ENCODE results near the gene RNF214.

The RNF214 gene

DNA sequence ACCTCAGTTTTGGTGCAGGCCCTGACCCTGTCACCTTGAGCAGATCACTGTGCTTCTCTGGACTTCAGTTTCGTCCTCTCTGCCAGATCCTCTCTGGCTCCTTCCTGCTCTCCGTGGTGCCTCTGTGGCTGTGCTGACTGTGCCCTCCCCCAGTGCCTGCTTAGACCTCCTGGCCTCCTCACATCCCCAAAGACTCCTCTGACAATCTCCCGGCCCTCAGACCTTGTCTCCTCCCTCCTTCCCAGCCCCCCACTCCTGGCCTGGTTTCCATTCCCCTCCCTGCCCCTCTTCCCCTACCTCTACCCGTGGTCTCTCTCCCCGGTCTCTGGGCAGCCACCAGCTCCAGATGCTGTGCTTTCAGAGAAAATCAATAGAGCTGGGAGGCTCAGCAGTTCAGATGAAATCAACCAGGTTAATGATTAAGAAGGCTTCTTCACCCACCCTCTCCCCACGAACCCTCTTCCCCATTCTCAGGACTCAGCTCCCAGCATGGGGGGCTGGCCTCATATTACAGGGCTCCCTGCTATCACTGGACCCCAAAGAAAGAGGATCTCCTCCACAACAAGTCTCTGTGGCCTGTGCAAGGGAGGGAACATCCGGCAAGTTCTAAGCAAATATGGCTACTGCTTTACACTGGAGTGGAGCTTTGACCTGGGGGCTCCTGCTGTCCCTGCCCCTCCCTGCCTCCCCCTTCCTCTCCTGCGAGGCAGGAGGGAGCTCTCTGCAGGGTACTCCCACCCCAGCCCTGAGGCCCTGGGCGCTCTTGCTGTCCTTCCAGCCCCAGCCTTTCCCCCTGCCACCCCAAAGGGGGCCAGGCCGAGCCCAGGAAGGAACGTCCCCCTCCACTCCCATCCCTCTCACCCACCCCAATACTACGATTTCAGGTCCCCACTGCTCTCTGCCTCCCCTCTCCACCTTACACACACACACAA, 67.1 kb downstream of the RNF214 start:
- no peak; the same call in 2 of the 3 replicates for ATAC-seq
- TF ChIP-seq OSR1 (CRISPR knock-in tag; IDR thresholded peaks at IDR 0.05) (no peak), ZNF70 (CRISPR knock-in tag; IDR thresholded peaks at IDR 0.05) (no peak), ESRRG (CRISPR knock-in tag; IDR thresholded peaks at IDR 0.05) (no peak), TCF4 (CRISPR knock-in tag; IDR thresholded peaks at IDR 0.05; ENCODE audit: borderline replicate concordance) (no peak), ISL1 (CRISPR knock-in tag; IDR thresholded peaks at IDR 0.05) (no peak), ZC3H10 (CRISPR knock-in tag; IDR thresholded peaks at IDR 0.05) (no peak), ZNF8 (CRISPR knock-in tag; IDR thresholded peaks at IDR 0.05) (no peak), POU6F1 (CRISPR knock-in tag; IDR thresholded peaks at IDR 0.05; ENCODE audit: borderline replicate concordance, low read depth) (no peak), ZNF565 (CRISPR knock-in tag; conservative IDR thresholded peaks at IDR 0.05; ENCODE audit: low read depth) (no peak), ZFP3 (CRISPR knock-in tag; IDR thresholded peaks at IDR 0.05) (no peak), SNAI2 (CRISPR knock-in tag; IDR thresholded peaks at IDR 0.05) (no peak), CREB5 (CRISPR knock-in tag; IDR thresholded peaks at IDR 0.05; ENCODE audit: low read depth) (no peak), PATZ1 (CRISPR knock-in tag; IDR thresholded peaks at IDR 0.05; ENCODE audit: borderline replicate concordance) (no peak), GLIS3 (CRISPR knock-in tag; IDR thresholded peaks at IDR 0.05) (no peak), TOX (CRISPR knock-in tag; IDR thresholded peaks at IDR 0.05; ENCODE audit: borderline replicate concordance) (no peak), BACH2 (CRISPR knock-in tag; IDR thresholded peaks at IDR 0.05; ENCODE audit: borderline replicate concordance) (no peak), PPARA (CRISPR knock-in tag; IDR thresholded peaks at IDR 0.05; ENCODE audit: borderline replicate concordance) (no peak)
- TF ChIP-seq, protein P1, sequence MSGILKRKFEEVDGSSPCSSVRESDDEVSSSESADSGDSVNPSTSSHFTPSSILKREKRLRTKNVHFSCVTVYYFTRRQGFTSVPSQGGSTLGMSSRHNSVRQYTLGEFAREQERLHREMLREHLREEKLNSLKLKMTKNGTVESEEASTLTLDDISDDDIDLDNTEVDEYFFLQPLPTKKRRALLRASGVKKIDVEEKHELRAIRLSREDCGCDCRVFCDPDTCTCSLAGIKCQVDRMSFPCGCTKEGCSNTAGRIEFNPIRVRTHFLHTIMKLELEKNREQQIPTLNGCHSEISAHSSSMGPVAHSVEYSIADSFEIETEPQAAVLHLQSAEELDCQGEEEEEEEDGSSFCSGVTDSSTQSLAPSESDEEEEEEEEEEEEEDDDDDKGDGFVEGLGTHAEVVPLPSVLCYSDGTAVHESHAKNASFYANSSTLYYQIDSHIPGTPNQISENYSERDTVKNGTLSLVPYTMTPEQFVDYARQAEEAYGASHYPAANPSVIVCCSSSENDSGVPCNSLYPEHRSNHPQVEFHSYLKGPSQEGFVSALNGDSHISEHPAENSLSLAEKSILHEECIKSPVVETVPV (CRISPR knock-in tag; IDR thresholded peaks at IDR 0.05) = no peak
- TF ChIP-seq, protein P2, sequence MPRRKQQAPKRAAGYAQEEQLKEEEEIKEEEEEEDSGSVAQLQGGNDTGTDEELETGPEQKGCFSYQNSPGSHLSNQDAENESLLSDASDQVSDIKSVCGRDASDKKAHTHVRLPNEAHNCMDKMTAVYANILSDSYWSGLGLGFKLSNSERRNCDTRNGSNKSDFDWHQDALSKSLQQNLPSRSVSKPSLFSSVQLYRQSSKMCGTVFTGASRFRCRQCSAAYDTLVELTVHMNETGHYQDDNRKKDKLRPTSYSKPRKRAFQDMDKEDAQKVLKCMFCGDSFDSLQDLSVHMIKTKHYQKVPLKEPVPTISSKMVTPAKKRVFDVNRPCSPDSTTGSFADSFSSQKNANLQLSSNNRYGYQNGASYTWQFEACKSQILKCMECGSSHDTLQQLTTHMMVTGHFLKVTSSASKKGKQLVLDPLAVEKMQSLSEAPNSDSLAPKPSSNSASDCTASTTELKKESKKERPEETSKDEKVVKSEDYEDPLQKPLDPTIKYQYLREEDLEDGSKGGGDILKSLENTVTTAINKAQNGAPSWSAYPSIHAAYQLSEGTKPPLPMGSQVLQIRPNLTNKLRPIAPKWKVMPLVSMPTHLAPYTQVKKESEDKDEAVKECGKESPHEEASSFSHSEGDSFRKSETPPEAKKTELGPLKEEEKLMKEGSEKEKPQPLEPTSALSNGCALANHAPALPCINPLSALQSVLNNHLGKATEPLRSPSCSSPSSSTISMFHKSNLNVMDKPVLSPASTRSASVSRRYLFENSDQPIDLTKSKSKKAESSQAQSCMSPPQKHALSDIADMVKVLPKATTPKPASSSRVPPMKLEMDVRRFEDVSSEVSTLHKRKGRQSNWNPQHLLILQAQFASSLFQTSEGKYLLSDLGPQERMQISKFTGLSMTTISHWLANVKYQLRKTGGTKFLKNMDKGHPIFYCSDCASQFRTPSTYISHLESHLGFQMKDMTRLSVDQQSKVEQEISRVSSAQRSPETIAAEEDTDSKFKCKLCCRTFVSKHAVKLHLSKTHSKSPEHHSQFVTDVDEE (CRISPR knock-in tag; IDR thresholded peaks at IDR 0.05) = no peak

- peak; percentile 22 for ATAC-seq
- TF ChIP-seq CSDC2 (CRISPR knock-in tag; IDR thresholded peaks at IDR 0.05) (no peak), ZC3H10 (CRISPR knock-in tag; IDR thresholded peaks at IDR 0.05) (no peak), ZNF565 (CRISPR knock-in tag; conservative IDR thresholded peaks at IDR 0.05; ENCODE audit: low read depth) (no peak), TOX (CRISPR knock-in tag; IDR thresholded peaks at IDR 0.05; ENCODE audit: borderline replicate concordance) (no peak)
Observed at GRCh38 chr11:117300283-117300663, 67.8 kb downstream of the RNF214 start.

DNA sequence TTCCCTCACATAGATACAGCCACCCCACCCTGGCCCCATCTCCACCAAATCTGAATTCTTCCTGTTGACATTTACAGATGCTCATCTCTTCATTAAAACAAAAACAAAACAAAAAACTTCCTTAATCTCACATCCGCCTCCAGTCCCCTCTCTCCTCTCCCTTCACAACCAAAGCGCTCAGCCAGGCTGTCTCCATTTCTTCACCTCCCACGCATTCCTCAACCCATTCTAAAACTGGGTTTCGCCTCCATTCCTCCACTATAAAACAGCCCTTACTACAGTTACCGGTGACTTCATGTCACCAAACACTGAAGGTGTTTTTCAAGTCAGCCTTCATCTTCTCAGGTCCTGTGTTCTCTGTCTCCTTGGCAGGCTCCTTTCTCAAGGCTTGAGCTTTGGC, 68.3 kb downstream of the RNF214 start:
- no peak for ATAC-seq
- no peak for TF ChIP-seq ZC3H10 (CRISPR knock-in tag; IDR thresholded peaks at IDR 0.05)
- no peak for TF ChIP-seq ZFP30 (CRISPR knock-in tag; IDR thresholded peaks at IDR 0.05)
- no peak for TF ChIP-seq OSR1 (CRISPR knock-in tag; IDR thresholded peaks at IDR 0.05)
- TF ChIP-seq, protein P2 (CRISPR knock-in tag; IDR thresholded peaks at IDR 0.05) = no peak
- TF ChIP-seq ZNF70 (CRISPR knock-in tag; IDR thresholded peaks at IDR 0.05) = no peak
- no peak for TF ChIP-seq CSDC2 (CRISPR knock-in tag; IDR thresholded peaks at IDR 0.05)
- no peak for TF ChIP-seq POU6F1 (CRISPR knock-in tag; IDR thresholded peaks at IDR 0.05; ENCODE audit: borderline replicate concordance, low read depth)
- no peak for TF ChIP-seq ZNF8 (CRISPR knock-in tag; IDR thresholded peaks at IDR 0.05)
- TF ChIP-seq CREB5 (CRISPR knock-in tag; IDR thresholded peaks at IDR 0.05; ENCODE audit: low read depth) = no peak

Measured in SK-N-SH treated with all-trans-retinoic acid at 6 μM for 48 hours (cell line).